Measurements from ENCODE around the gene PRKRA. TPM values are rescaled to one million over a fixed set of nuclear protein-coding genes. Genes with fewer than 3 reads are reported as not detected.

PRKRA gene
- total and polyA plus RNA-seq, 4 donors = 8.3 to 28.1 (median 13.4) TPM

DNA sequence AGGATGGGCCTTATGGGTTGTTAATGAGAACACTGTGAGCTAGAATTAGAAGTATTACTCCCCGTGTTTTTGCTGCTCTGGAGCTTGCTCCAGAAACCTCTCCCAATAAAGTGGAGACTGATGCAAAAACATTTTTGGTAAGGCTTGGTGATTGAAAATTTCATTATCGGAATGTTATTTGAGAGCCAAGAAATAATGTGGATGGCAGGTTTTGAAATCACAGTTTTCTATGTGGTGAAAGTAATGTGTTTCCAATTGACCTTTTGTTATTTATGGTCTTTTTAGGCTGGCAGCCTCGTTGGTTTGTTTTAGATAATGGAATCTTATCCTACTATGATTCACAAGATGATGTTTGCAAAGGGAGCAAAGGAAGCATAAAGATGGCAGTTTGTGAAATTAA lies 34.4 kb upstream of the PRKRA start:
- WGBS = 71% methylated on average over 3 of the region's 3 CpGs
- no peak for TF ChIP-seq SP1 (IDR thresholded peaks at IDR 0.05)
- TF ChIP-seq, protein P1, sequence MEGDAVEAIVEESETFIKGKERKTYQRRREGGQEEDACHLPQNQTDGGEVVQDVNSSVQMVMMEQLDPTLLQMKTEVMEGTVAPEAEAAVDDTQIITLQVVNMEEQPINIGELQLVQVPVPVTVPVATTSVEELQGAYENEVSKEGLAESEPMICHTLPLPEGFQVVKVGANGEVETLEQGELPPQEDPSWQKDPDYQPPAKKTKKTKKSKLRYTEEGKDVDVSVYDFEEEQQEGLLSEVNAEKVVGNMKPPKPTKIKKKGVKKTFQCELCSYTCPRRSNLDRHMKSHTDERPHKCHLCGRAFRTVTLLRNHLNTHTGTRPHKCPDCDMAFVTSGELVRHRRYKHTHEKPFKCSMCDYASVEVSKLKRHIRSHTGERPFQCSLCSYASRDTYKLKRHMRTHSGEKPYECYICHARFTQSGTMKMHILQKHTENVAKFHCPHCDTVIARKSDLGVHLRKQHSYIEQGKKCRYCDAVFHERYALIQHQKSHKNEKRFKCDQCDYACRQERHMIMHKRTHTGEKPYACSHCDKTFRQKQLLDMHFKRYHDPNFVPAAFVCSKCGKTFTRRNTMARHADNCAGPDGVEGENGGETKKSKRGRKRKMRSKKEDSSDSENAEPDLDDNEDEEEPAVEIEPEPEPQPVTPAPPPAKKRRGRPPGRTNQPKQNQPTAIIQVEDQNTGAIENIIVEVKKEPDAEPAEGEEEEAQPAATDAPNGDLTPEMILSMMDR (IDR thresholded peaks at IDR 0.05; ENCODE audit: low read depth, low read length, missing input control) = no peak
- TF ChIP-seq, protein P2, sequence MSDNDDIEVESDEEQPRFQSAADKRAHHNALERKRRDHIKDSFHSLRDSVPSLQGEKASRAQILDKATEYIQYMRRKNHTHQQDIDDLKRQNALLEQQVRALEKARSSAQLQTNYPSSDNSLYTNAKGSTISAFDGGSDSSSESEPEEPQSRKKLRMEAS (IDR thresholded peaks at IDR 0.05) = no peak
- TF ChIP-seq HNF4G (IDR thresholded peaks at IDR 0.05) = no peak
- no peak for TF ChIP-seq TAF1 (conservative IDR thresholded peaks at IDR 0.05)
- TF ChIP-seq, protein P3, sequence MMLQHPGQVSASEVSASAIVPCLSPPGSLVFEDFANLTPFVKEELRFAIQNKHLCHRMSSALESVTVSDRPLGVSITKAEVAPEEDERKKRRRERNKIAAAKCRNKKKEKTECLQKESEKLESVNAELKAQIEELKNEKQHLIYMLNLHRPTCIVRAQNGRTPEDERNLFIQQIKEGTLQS (IDR thresholded peaks at IDR 0.05) = no peak
- TF ChIP-seq RXRA (IDR thresholded peaks at IDR 0.05) = no peak
- TF ChIP-seq GABPA (IDR thresholded peaks at IDR 0.05 in 1 of 2, conservative IDR thresholded peaks at IDR 0.05 in 1 of 2) = no peak
- TF ChIP-seq, protein P4, sequence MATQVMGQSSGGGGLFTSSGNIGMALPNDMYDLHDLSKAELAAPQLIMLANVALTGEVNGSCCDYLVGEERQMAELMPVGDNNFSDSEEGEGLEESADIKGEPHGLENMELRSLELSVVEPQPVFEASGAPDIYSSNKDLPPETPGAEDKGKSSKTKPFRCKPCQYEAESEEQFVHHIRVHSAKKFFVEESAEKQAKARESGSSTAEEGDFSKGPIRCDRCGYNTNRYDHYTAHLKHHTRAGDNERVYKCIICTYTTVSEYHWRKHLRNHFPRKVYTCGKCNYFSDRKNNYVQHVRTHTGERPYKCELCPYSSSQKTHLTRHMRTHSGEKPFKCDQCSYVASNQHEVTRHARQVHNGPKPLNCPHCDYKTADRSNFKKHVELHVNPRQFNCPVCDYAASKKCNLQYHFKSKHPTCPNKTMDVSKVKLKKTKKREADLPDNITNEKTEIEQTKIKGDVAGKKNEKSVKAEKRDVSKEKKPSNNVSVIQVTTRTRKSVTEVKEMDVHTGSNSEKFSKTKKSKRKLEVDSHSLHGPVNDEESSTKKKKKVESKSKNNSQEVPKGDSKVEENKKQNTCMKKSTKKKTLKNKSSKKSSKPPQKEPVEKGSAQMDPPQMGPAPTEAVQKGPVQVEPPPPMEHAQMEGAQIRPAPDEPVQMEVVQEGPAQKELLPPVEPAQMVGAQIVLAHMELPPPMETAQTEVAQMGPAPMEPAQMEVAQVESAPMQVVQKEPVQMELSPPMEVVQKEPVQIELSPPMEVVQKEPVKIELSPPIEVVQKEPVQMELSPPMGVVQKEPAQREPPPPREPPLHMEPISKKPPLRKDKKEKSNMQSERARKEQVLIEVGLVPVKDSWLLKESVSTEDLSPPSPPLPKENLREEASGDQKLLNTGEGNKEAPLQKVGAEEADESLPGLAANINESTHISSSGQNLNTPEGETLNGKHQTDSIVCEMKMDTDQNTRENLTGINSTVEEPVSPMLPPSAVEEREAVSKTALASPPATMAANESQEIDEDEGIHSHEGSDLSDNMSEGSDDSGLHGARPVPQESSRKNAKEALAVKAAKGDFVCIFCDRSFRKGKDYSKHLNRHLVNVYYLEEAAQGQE (IDR thresholded peaks at IDR 0.05) = no peak
- no peak for TF ChIP-seq JUND (IDR thresholded peaks at IDR 0.05)
- TF ChIP-seq, protein P5, sequence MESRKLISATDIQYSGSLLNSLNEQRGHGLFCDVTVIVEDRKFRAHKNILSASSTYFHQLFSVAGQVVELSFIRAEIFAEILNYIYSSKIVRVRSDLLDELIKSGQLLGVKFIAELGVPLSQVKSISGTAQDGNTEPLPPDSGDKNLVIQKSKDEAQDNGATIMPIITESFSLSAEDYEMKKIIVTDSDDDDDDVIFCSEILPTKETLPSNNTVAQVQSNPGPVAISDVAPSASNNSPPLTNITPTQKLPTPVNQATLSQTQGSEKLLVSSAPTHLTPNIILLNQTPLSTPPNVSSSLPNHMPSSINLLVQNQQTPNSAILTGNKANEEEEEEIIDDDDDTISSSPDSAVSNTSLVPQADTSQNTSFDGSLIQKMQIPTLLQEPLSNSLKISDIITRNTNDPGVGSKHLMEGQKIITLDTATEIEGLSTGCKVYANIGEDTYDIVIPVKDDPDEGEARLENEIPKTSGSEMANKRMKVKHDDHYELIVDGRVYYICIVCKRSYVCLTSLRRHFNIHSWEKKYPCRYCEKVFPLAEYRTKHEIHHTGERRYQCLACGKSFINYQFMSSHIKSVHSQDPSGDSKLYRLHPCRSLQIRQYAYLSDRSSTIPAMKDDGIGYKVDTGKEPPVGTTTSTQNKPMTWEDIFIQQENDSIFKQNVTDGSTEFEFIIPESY (IDR thresholded peaks at IDR 0.05) = no peak
- no peak for TF ChIP-seq NR2F2 (IDR thresholded peaks at IDR 0.05)
- TF ChIP-seq EGR1 (IDR thresholded peaks at IDR 0.05; ENCODE audit: low read depth in 2 of 2) = no peak
- Histone ChIP-seq H3K27ac (ENCODE audit: low read depth in 1 of 2, low read length in 2 of 2) (no peak overlapping the region), H3K27me3 (ENCODE audit: control insufficient read depth in 4 of 4, insufficient read depth in 4 of 4, low read length in 3 of 4) (no peaks in the 10 kb centered on the region), H3K36me3 (ENCODE audit: control insufficient read depth in 4 of 4, insufficient read depth in 3 of 4, low read depth in 1 of 4, low read length in 3 of 4) (peaks cover 0 to 8% (median under 1%) of the 10 kb centered on the region in 4 donors), H3K9me3 (ENCODE audit: control insufficient read depth in 4 of 4, low read length in 3 of 4) (no peaks in the 10 kb centered on the region), H3K4me1 (ENCODE audit: control insufficient read depth in 4 of 4, insufficient read depth in 4 of 4, low read length in 3 of 4) (peaks cover 9 to 34% (median 20%) of the 10 kb centered on the region in 4 donors), H3K9ac (ENCODE audit: low read depth in 1 of 2, low read length in 2 of 2) (no peak overlapping the region), H3K4me3 (ENCODE audit: low read depth in 1 of 3, low read length in 3 of 3) (no peak overlapping the region)
- no peak for DNase-seq (ENCODE audit: low spot score)

DNA sequence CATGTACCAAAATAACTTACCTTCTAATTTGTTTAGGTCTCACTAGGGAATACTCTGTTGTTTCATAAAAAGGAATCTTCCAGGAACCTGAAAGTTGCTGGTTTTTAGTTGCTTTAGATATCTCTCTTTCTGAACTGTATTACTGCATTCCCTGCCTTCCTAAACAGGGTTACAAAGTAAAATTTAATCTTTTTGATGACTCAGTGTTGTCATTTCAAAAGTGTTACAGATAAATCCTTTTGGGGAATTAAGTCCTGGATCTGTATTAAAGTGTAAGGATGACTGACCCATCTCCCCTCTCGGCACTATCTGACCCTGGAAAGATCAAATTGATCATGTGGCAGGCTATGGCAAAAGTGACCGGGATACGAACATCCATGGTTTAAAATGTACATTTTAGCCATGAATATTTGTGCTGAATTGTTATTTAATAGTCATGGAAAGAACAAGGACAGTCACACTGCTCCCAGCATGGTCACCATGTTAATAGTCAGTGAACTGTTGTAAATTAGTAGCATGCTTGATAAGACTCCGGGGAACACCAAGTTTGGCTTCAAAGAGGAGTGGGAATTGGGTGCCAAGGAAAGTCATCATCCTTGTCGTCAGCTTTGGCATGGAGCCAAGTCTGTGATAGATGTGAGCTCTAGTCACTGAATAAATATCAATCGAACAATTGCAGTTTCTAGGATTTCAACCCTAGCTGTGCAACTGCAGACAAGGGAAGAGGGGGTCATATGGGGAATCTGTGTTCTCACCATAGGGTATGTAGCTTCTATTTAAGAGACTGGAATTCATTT lies 33.5 kb upstream of the PRKRA start:
- no peak overlapping the region for H3K4me3 ChIP-seq (ENCODE audit: low read depth in 1 of 3, low read length in 3 of 3)
- H3K9me3 ChIP-seq (ENCODE audit: control insufficient read depth in 4 of 4, low read length in 3 of 4) = no peaks in the 10 kb centered on the region
- H3K4me1 ChIP-seq (ENCODE audit: control insufficient read depth in 4 of 4, insufficient read depth in 4 of 4, low read length in 3 of 4) = peaks cover 9 to 40% (median 26%) of the 10 kb centered on the region in 4 donors
- no peaks in the 10 kb centered on the region for H3K27me3 ChIP-seq (ENCODE audit: control insufficient read depth in 4 of 4, insufficient read depth in 4 of 4, low read length in 3 of 4)
- 49% methylated on average over 6 of the region's 6 CpGs for WGBS
- H3K27ac ChIP-seq (ENCODE audit: low read depth in 1 of 2, low read length in 2 of 2) = no peak overlapping the region
- DNase-seq (ENCODE audit: low spot score) = no peak
- H3K9ac ChIP-seq (ENCODE audit: low read depth in 1 of 2, low read length in 2 of 2) = no peak overlapping the region
- H3K36me3 ChIP-seq (ENCODE audit: control insufficient read depth in 4 of 4, insufficient read depth in 3 of 4, low read depth in 1 of 4, low read length in 3 of 4) = peaks cover 0 to 3% (median under 1%) of the 10 kb centered on the region in 4 donors
- TF ChIP-seq RXRA (IDR thresholded peaks at IDR 0.05) = no peak
- no peak for TF ChIP-seq GABPA (IDR thresholded peaks at IDR 0.05 in 1 of 2, conservative IDR thresholded peaks at IDR 0.05 in 1 of 2)
- no peak for TF ChIP-seq NR2F2 (IDR thresholded peaks at IDR 0.05)
- TF ChIP-seq, protein P3 (IDR thresholded peaks at IDR 0.05) = no peak
- TF ChIP-seq, protein P5 (IDR thresholded peaks at IDR 0.05) = no peak
- TF ChIP-seq SP1 (IDR thresholded peaks at IDR 0.05) = no peak
- no peak for TF ChIP-seq TAF1 (conservative IDR thresholded peaks at IDR 0.05)
- no peak for TF ChIP-seq EGR1 (IDR thresholded peaks at IDR 0.05; ENCODE audit: low read depth in 2 of 2)
- TF ChIP-seq HNF4G (IDR thresholded peaks at IDR 0.05) = no peak
- TF ChIP-seq FOXA2 (IDR thresholded peaks at IDR 0.05) = no peak
- TF ChIP-seq JUND (IDR thresholded peaks at IDR 0.05) = no peak
- TF ChIP-seq, protein P2 (IDR thresholded peaks at IDR 0.05) = no peak
- no peak for TF ChIP-seq HNF4A (conservative IDR thresholded peaks at IDR 0.05)
- no peak for TF ChIP-seq RAD21 (IDR thresholded peaks at IDR 0.05)
